ENCODE results near the gene LCN10. TPM values are rescaled to one million over a fixed set of nuclear protein-coding genes. Genes with fewer than 3 reads are reported as not detected.

LCN10 gene
- not detected in 5 replicates for total RNA-seq (2022; extraction: Qiagen RNA extraction)

DNA sequence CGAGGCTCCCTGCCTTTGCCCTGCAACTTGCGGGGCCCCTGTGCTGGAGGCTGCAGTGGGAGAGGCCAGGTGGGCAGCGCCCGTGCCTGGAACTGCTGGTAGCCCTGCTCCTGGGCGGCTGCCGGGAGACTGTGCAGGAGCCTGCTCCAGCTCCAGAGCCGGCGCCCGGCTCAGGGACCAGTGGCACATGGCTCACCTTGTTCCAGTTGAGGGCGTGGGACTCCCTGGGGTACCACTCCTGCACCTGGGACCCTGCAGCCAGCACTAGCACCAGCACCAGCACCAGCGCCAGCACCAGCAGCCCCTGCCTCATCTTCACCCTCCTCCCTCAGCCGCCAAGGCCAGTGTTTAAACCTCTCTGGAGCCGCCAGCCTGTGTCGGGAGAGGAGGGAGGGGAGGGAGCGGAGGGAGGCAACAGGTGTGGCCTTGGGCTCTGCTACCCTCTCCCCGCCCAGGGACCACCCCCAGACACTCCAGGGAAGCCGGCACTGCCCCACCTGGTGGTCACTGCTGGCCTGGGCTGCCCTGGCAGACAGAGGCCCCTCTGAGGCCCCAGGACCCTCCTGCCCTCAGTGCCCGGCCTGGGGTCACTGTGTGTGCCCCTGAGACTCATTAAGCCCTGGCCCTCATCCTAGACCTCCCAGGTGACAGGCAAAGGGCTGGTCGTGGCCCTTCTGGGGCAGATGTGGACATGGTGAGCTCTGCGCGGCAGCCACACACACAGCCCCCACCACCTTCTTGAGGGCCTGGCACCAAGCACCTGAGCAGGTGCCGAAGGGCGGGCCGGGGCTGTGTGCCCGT is at the start of gene LCN10:
Gene LCN10, minus strand, starts transcription at position 350 of the 801 bp plus-strand sequence. Its CDS starts 37 bp downstream, at position 313.

DNA sequence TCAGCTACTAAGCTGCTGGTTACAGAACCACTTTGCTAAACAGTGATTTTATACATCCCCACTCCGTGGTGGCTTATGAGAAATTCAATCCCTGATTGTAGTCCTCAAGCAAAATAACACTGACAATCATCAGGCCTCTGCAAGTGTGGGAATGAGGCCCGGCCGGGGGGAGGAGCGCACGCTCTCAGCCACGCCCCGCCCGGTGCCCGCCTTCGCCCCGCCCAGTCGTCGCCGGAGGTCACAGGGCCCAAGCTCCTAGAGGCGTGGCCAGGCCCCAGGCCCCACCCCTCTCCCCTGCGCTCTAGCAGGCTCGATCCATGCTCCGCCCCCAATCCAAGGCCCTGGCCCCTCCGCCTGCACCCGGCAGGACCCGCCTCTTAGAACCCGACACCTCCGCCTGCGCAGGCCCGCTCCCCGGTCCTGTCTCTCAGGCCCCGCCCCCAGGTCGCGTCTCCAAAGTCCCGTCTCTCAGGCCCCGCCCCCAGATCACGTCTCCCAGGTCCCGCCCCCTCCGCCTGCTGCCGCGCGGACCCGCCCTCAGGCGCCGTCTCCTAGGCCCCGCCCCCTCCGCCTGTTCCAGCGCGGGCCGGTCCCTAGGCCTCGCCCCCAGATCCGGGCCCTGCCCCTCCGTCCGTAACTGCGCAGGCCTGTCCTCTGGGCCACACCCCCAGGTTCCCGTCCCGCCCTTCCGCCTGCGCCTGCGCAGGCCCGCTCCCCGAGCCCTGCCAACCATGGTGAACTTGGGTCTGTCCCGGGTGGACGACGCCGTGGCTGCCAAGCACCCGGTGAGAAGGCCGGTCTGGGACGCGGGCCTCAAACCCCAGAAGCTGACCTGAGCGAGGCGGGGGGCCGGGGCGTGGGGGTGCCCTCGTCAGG is 48.1 kb upstream of the LCN10 start, which contains the start of gene TMEM141:
Gene TMEM141, plus strand, starts transcription at position 705 of the 876 bp plus-strand sequence. Its CDS starts 27 bp downstream, at position 732.

DNA sequence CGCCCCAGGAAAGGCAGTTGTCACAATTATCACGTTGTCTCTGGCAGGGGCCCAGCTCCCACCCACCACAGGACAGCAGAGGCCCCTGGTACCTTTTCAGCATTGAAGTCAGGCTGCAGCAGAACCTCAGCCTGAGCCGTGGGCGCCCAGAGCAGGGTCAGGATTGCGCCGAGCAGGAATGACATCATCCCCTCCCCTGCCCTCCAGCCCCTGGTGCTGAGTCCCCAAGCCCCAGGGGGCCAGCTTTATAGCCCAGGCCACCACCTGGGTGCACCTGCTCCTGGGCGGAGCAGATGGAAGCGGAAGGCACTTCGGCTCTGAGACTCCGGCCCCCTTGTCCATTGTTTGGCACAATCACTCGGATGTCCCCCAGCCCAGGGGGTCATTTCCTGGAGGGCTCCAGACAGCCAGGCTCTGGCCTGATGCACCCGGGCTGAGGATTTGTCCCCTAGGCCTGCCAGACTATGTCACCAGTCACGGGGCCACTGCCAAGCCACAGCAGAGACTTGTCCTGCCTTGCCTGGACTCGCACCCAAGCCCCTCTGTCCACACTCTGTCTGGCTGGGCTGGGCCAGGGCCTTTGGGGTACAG is 21.7 kb upstream of the LCN10 start, which contains the start of gene LCN15:
Gene LCN15, minus strand, starts transcription at position 218 of the 591 bp plus-strand sequence. Its CDS starts 30 bp downstream, at position 188.

DNA sequence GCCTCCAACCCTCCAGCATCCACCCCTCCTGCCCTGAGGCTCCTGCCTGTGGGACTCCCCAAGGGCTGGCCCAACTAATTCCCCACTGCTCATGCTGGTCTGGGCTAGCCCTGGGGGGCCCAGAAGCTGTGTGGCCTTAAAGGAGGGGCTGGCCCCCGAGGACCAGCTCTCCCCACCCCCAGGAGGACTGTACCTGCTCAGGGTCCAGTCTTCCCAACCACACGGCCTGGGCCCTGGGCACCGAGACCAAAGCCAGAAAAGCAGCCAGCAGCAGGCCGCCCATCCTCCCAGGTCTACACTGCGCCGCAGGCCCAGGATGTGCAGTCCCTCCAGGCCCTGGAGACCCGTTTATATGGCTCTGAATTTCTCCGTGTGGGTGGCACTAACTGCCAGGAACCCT is 5.5 kb upstream of the LCN10 start, which contains the start of gene LCN6:
Gene LCN6, minus strand, starts transcription at position 325 of the 400 bp plus-strand sequence. Its CDS starts 42 bp downstream, at position 283.

DNA sequence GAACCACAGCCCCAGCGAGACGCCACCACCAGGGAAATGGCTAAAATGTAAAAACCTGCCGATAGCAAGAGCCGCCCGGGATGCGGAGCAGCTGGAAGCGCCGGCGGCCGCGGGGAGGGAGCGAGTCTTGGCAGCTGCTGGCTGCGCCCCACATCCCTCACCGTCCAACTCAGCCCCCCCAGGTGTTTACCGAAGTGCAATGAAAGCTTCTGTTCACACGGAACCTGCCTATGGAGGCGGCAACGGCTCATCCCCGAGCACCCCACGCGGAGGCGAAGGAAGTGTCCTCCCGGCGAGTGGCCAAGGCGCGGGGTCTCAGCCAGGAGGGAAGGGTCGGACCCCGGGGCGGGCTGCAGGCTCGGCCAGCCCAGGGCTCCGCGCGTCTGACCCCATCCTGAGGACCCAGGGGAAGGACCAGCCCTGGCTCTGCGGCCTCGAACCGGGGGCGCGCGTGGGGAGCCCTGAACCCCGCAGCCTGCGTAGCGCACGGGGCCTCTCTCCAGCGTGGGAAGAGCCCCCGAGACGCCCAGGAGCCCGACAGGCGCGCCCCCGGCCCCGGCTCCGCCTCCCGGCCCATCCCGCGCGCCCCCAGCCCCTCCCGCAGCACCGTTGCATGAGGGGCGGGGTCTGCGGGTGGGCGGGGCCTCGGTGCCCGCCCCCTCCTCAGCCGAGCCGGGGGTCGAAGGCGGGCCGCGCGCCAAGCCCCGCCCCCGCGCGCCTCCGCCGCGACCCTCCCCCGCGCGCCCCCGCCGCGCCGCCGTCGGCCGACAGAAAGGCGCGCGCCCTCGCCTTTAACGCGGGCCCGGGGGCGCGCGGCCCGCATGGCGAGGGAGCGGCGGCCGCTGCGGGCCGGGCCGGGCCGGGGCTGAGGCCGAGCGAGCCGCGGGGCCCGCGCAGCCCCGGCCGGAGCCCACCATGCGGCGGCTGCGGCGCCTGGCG is 30.7 kb downstream of the LCN10 start, which contains the start of gene DIPK1B:
Gene DIPK1B, plus strand, starts transcription at position 822 of the 939 bp plus-strand sequence. Its CDS starts 94 bp downstream, at position 916.

Other genes with a start within 250 kb of the LCN10 start
- gene NOTCH1, start 196.9 kb downstream of the LCN10 start, total RNA-seq (2022; extraction: Qiagen RNA extraction): 7.3 to 12.9 TPM (median 12.0 TPM) in 5 replicates
- 34.8 to 56.2 TPM (median 54.2 TPM) in 5 replicates for gene EGFL7, start 80.0 kb downstream of the LCN10 start, total RNA-seq (2022; extraction: Qiagen RNA extraction)
- 68.4 to 107 TPM (median 106 TPM) in 5 replicates for gene AGPAT2, start 55.5 kb downstream of the LCN10 start, total RNA-seq (2022; extraction: Qiagen RNA extraction)
- gene DIPK1B, start 30.4 kb downstream of the LCN10 start, total RNA-seq (2022; extraction: Qiagen RNA extraction): 5.8 to 9.8 TPM (median 8.7 TPM) in 5 replicates
- gene LCN6, start 5.6 kb upstream of the LCN10 start, total RNA-seq (2022; extraction: Qiagen RNA extraction): not detected in 5 replicates
- gene LCN8, start 15.3 kb upstream of the LCN10 start, total RNA-seq (2022; extraction: Qiagen RNA extraction): not detected in 5 replicates
- gene LCN15, start 21.6 kb upstream of the LCN10 start, total RNA-seq (2022; extraction: Qiagen RNA extraction): not detected in 5 replicates
- gene TMEM141, start 48.4 kb upstream of the LCN10 start, total RNA-seq (2022; extraction: Qiagen RNA extraction): 58.1 to 77.3 TPM (median 76.6 TPM) in 5 replicates
- gene CCDC183, start 53.4 kb upstream of the LCN10 start, total RNA-seq (2022; extraction: Qiagen RNA extraction): 0.16 to 0.58 TPM (median 0.23 TPM) in 5 replicates
- gene RABL6, start 65.0 kb upstream of the LCN10 start, total RNA-seq (2022; extraction: Qiagen RNA extraction): 59.0 to 84.9 TPM (median 81.6 TPM) in 5 replicates
- 3.3 to 4.7 TPM (median 4.6 TPM) in 5 replicates for gene AJM1, start 99.5 kb upstream of the LCN10 start, total RNA-seq (2022; extraction: Qiagen RNA extraction)
- 279 to 323 TPM (median 297 TPM) in 5 replicates for gene PHPT1, start 106.5 kb upstream of the LCN10 start, total RNA-seq (2022; extraction: Qiagen RNA extraction)
- gene MAMDC4, start 109.4 kb upstream of the LCN10 start, total RNA-seq (2022; extraction: Qiagen RNA extraction): 1.6 to 5.3 TPM (median 3.7 TPM) in 5 replicates
- 435 to 512 TPM (median 456 TPM) in 5 replicates for gene EDF1, start 123.4 kb upstream of the LCN10 start, total RNA-seq (2022; extraction: Qiagen RNA extraction)
- 38.3 to 63.1 TPM (median 52.9 TPM) in 5 replicates for gene TRAF2, start 143.6 kb upstream of the LCN10 start, total RNA-seq (2022; extraction: Qiagen RNA extraction)
- 62.7 to 103 TPM (median 99.7 TPM) in 5 replicates for gene FBXW5, start 201.8 kb upstream of the LCN10 start, total RNA-seq (2022; extraction: Qiagen RNA extraction)
- 0.42 to 3.2 TPM (median 0.76 TPM) in 5 replicates for gene C8G, start 202.3 kb upstream of the LCN10 start, total RNA-seq (2022; extraction: Qiagen RNA extraction)
- 1.0 to 1.9 TPM (median 1.3 TPM) in 5 replicates for gene LCN12, start 209.3 kb upstream of the LCN10 start, total RNA-seq (2022; extraction: Qiagen RNA extraction)
- gene PTGDS, start 234.6 kb upstream of the LCN10 start, total RNA-seq (2022; extraction: Qiagen RNA extraction): 0.44 to 0.61 TPM (median 0.47 TPM) in 4 of 5 replicates, not detected in the other
- 0.07 to 0.24 TPM (median 0.10 TPM) in 5 replicates for gene LCNL1, start 240.1 kb upstream of the LCN10 start, total RNA-seq (2022; extraction: Qiagen RNA extraction)
- 43.1 to 85.2 TPM (median 71.2 TPM) in 5 replicates for gene PAXX, start 249.5 kb upstream of the LCN10 start, total RNA-seq (2022; extraction: Qiagen RNA extraction)

All from A549 treated with Mapracorat at 1 μM for 4 hours (cell line).